A673 (cell line): ENCODE results near the gene TPGS1. TPM values are rescaled to one million over a fixed set of nuclear protein-coding genes. Genes with fewer than 3 reads are reported as not detected.

Experiments
- BruUV-seq: library from RNA; stranded (reverse); fragments of 400-500 nt; replicated peaks from 2 replicates; lab custom pipeline; 2021; lab: Mats Ljungman, UMichigan
- CTCF ChIA-PET: fragments of 300-600 bp; sonication (Branson Sonifier 250); formaldehyde crosslinking; loops from one replicate; lab custom pipeline; 2022; ENCODE audit warnings: antibody characterized with exemption; lab: Charles Lee
- POLR2A ChIA-PET: fragments of 300-600 bp; sonication (Branson Sonifier 250); formaldehyde crosslinking; loops from one replicate; lab custom pipeline; 2022; ENCODE audit warnings: antibody characterized with exemption; ENCODE audit not compliant: low non-redundant PET; lab: Charles Lee
- DNase-seq: peaks from one replicate; pipeline ENCODE4 v3.0.0-alpha.2; 2015; ENCODE audit warnings: low spot score
- H3K27ac ChIP-seq: fragments of 200-600 bp; sonication (generic); 2 replicates; pipeline ENCODE4 v1.5.1; 2016; ENCODE audit warnings: mixed run types, low read depth, mild to moderate bottlenecking, mixed read lengths, antibody characterized with exemption, low read length; ENCODE audit not compliant: poor library complexity, severe bottlenecking
- H3K27me3 ChIP-seq: fragments of 200-600 bp; sonication (generic); replicated peaks from 2 replicates; pipeline ENCODE4 v1.6.1; 2017; ENCODE audit warnings: mixed run types, low read depth, mild to moderate bottlenecking, mixed read lengths, antibody characterized with exemption, low read length; ENCODE audit not compliant: insufficient read depth, poor library complexity
- H3K36me3 ChIP-seq: fragments of 200-600 bp; sonication (generic); 2 replicates; pipeline ENCODE4 v1.6.1; 2016; ENCODE audit warnings: mixed run types, mild to moderate bottlenecking, mixed read lengths, antibody characterized with exemption, low read length; ENCODE audit not compliant: insufficient read depth, poor library complexity, severe bottlenecking
- H3K4me1 ChIP-seq: fragments of 200-600 bp; sonication (generic); 2 replicates; pipeline ENCODE4 v1.6.1; 2017; ENCODE audit warnings: mixed run types, mild to moderate bottlenecking, mixed read lengths, antibody characterized with exemption, low read length; ENCODE audit not compliant: insufficient read depth, poor library complexity, severe bottlenecking
- H3K4me3 ChIP-seq: fragments of 200-600 bp; sonication (generic); 2 replicates; pipeline ENCODE4 v1.5.1; 2016; ENCODE audit warnings: low read depth, mixed run types, mild to moderate bottlenecking, mixed read lengths, low read length; ENCODE audit not compliant: poor library complexity, severe bottlenecking
- H3K9me3 ChIP-seq: fragments of 200-600 bp; sonication (generic); 2 replicates; pipeline ENCODE4 v1.6.1; 2016; ENCODE audit warnings: mixed run types, low read depth, mild to moderate bottlenecking, mixed read lengths, antibody characterized with exemption, low read length; ENCODE audit not compliant: poor library complexity, severe bottlenecking
- EZH2 ChIP-seq: fragments of 200-600 bp; sonication (generic); IDR thresholded peaks from 2 replicates; pipeline ENCODE4 v1.6.1; 2017; ENCODE audit warnings: borderline replicate concordance, low read depth, mild to moderate bottlenecking, mixed read lengths, antibody characterized with exemption, low read length; ENCODE audit not compliant: poor library complexity, severe bottlenecking
- intact Hi-C: fragments of 100-400 bp; cut with micrococcal nuclease; formaldehyde crosslinking; loops from one replicate; pipeline ENCODE4 v1.10.0; 2022; ENCODE audit not compliant: unreplicated experiment
- total RNA-seq: library from RNA; stranded (reverse); gene quantifications from 2 replicates; pipeline ENCODE4 v1.2.3, GENCODE V29; 2021
- TF ChIP-seq, protein P1 (sequence below): fragments of 300-800, 200-600 bp; sonication (generic); conservative IDR thresholded peaks from 2 replicates; pipeline ENCODE4 v1.5.1; 2017; ENCODE audit warnings: low read depth, mild to moderate bottlenecking, antibody characterized with exemption, low read length, moderate library complexity, mixed read lengths

TPGS1 gene
- total RNA-seq, 1 experiment from 2014 or later = 22.2 TPM

DNA sequence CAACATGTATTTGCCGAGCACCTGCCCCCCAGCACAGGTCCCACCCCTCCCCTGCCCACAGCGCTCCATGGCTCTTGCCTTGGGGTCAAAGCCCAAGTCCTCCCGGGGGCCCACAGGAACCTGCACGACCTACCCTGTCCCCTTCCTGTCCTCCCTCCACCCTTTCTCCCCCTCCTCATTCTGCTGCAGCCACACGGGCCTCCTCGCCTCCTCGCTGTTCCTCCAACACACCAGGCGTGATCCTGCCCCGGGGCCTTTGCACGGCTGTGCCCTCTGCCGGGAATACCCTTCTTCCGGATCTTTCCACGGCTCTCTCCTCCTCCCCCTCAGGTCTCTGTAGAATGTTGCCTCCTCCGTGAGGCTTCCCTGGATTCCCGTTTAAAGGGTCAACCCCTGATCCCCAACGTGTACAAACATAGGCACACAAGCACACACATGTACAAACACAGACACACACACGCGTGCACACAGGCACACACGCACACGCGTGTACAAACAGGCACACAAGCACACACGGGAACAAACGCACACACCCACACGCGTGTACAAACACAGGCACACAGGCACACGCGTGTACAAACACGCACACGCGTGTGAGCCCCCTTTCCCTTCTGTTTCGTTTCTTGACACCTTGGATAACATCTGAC lies 8.2 kb upstream of the TPGS1 start:
- no peaks in the 10 kb centered on the region for H3K9me3 ChIP-seq
- no peaks in the 10 kb centered on the region for H3K4me1 ChIP-seq
- TF ChIP-seq, protein P1, sequence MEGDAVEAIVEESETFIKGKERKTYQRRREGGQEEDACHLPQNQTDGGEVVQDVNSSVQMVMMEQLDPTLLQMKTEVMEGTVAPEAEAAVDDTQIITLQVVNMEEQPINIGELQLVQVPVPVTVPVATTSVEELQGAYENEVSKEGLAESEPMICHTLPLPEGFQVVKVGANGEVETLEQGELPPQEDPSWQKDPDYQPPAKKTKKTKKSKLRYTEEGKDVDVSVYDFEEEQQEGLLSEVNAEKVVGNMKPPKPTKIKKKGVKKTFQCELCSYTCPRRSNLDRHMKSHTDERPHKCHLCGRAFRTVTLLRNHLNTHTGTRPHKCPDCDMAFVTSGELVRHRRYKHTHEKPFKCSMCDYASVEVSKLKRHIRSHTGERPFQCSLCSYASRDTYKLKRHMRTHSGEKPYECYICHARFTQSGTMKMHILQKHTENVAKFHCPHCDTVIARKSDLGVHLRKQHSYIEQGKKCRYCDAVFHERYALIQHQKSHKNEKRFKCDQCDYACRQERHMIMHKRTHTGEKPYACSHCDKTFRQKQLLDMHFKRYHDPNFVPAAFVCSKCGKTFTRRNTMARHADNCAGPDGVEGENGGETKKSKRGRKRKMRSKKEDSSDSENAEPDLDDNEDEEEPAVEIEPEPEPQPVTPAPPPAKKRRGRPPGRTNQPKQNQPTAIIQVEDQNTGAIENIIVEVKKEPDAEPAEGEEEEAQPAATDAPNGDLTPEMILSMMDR = no peak
- TF ChIP-seq EZH2 = no peak
- H3K27ac ChIP-seq = no peak overlapping the region
- no peaks in the 10 kb centered on the region for H3K36me3 ChIP-seq
- no peak for DNase-seq
- no TSS peak for BruUV-seq
- H3K4me3 ChIP-seq = no peak overlapping the region
- intact Hi-C loops = no loop called here
- ChIA-PET CTCF (no interaction called here), POLR2A (no interaction called here)
- H3K27me3 ChIP-seq = peaks cover 15% of the 10 kb centered on the region

DNA sequence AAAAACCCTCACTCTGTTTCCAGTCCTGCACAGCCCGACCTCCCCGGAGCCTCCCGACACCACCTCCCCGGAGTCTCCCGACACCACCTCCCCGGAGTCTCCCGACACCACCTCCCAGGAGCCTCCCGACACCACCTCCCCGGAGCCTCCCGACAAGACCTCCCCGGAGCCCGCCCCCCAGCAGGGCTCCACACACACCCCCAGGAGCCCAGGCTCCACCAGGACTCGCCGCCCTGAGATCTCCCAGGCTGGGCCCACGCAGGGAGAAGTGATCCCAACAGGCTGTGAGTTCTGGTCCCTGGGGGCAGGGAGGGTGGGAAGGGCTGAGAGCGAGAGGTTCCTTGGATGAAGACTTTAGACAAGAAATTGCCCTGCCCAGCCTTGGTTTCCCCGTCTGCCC lies 5.7 kb upstream of the TPGS1 start:
- Histone ChIP-seq H3K9me3 (no peaks in the 10 kb centered on the region), H3K36me3 (no peaks in the 10 kb centered on the region), H3K27me3 (peaks cover 7% of the 10 kb centered on the region), H3K4me3 (no peak overlapping the region), H3K27ac (no peak overlapping the region), H3K4me1 (peaks cover 4% of the 10 kb centered on the region)
- ChIA-PET POLR2A (no interaction called here), CTCF (no interaction called here)
- BruUV-seq = no TSS peak
- intact Hi-C loops = no loop called here
- no peak for DNase-seq
- TF ChIP-seq, protein P1 = no peak
- no peak for TF ChIP-seq EZH2

DNA sequence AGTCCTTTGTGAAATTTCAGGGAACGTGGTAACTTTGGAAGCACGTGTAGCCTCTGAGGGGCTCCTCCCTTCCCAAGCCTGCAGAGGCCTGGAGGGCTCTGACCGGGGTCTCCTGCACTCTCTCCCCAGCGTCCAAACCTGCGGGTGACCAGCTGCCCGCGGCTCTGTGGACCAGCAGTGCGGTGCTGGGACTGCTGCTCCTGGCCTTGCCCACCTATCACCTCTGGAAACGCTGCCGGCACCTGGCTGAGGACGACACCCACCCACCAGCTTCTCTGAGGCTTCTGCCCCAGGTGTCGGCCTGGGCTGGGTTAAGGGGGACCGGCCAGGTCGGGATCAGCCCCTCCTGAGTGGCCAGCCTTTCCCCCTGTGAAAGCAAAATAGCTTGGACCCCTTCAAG lies 2.7 kb upstream of the TPGS1 start:
- H3K27ac ChIP-seq = no peak overlapping the region
- no TSS peak for BruUV-seq

More for the DNA sequence above, 2.7 kb upstream of the TPGS1 start:
- Histone ChIP-seq H3K9me3 (no peaks in the 10 kb centered on the region), H3K36me3 (no peaks in the 10 kb centered on the region), H3K27me3 (no peaks in the 10 kb centered on the region), H3K4me1 (peaks cover 15% of the 10 kb centered on the region), H3K4me3 (no peak overlapping the region)
- TF ChIP-seq, protein P1 = no peak
- TF ChIP-seq EZH2 = no peak
- no peak for DNase-seq
- intact Hi-C loops = no loop called here
- CTCF ChIA-PET = no interaction called here
- POLR2A ChIA-PET = no interaction called here
